K562 (cell line): ENCODE data around the gene RHBDF2. TPM values are rescaled to one million over a fixed set of nuclear protein-coding genes. Genes with fewer than 3 reads are reported as not detected.

Source experiments
- ARHGAP35 ChIP-seq: fragments of 450-650 bp; IDR thresholded peaks from 2 replicates; pipeline ENCODE4 v1.6.1; 2018; ENCODE audit not compliant: partially characterized antibody
- ASH1L ChIP-seq: fragments of 450-650 bp; IDR thresholded peaks from 2 replicates; pipeline ENCODE4 v1.6.1; 2018; ENCODE audit warnings: borderline replicate concordance, mild to moderate bottlenecking, low read depth; ENCODE audit not compliant: partially characterized antibody
- EHMT2 ChIP-seq: fragments of 450-650 bp; IDR thresholded peaks from 2 replicates; pipeline ENCODE4 v1.6.1; 2018; ENCODE audit warnings: antibody characterized with exemption
- GTF2E2 ChIP-seq: fragments of 200-800 bp; sonication (Bioruptor generic); IDR thresholded peaks from 2 replicates; pipeline ENCODE4 v1.6.1; 2016; ENCODE audit warnings: missing genetic modification characterization, missing compliant biosample characterization
- HDAC8 ChIP-seq: fragments of 450-650 bp; IDR thresholded peaks from 2 replicates; pipeline ENCODE4 v1.6.1; 2016; ENCODE audit warnings: mild to moderate bottlenecking, missing genetic modification characterization, moderate library complexity, missing compliant biosample characterization
- HNRNPL ChIP-seq: fragments of 200-400 bp; formaldehyde crosslinking; IDR thresholded peaks from 2 replicates; pipeline ENCODE4 v1.6.1; 2017; ENCODE audit warnings: low read depth, mild to moderate bottlenecking, low read length
- KDM4B ChIP-seq, 2 experiments: fragments of 450-650 bp in 1 of 2; sonication (generic) in 1 of 2; IDR thresholded peaks; 2 replicates each; pipeline ENCODE4 v1.6.1; 2016 to 2017; ENCODE audit warnings: borderline replicate concordance in 2 of 2, antibody characterized with exemption in 1 of 2, low read depth in 1 of 2, mild to moderate bottlenecking in 1 of 2
- MBD2 ChIP-seq: sonication (generic); IDR thresholded peaks from 2 replicates; pipeline ENCODE4 v1.6.1; 2016; ENCODE audit warnings: low read depth, borderline replicate concordance
- MXI1 ChIP-seq: IDR thresholded peaks from 2 replicates; pipeline ENCODE4 v1.6.1; 2011; ENCODE audit warnings: low read depth, mild to moderate bottlenecking, improper control_type of control experiment, low read length
- POLR2A ChIP-seq: fragments of 450-650 bp; conservative IDR thresholded peaks from 2 replicates; pipeline ENCODE4 v1.6.1; 2016
- U2AF1 ChIP-seq: fragments of 200-400 bp; formaldehyde crosslinking; optimal IDR thresholded peaks from 2 replicates; pipeline ENCODE3; 2017; ENCODE audit warnings: mild to moderate bottlenecking, low read depth, low read length, moderate library complexity
- ZNF717 ChIP-seq: fragments of 250-450 bp; sonication (Bioruptor Pico); IDR thresholded peaks from 2 replicates; pipeline ENCODE4 v1.5.0; 2021
- polyA plus RNA-seq, 8 experiments: library from polyadenylated mRNA; depleted of rRNA in 4 of 8; stranded (reverse) in 5 of 8; unstranded in 3 of 8; fragments of >200 nt; fragmentation: Nextera tagmentation in 2 of 8; fragmentation: Illumina TruSeq in 1 of 8; extraction: Ambion mirVana in 2 of 8; extraction: Trizol in 1 of 8; gene quantifications; 2 replicates each; pipeline versions ENCODE4 v1.2.1 to v1.2.3, GENCODE V29; 2011 to 2014; ENCODE audit warnings: inconsistent platforms in 1 of 8, missing spikeins in 1 of 8
- total RNA-seq, 7 experiments: library from RNA; depleted of rRNA in 6 of 7; stranded (reverse); fragments of >200 nt in 6 of 7; fragmentation: Illumina TruSeq in 2 of 7; extraction: Trizol in 2 of 7; gene quantifications; 2 replicates each; pipeline versions ENCODE4 v1.2.1 to v1.2.3, GENCODE V29; 2011 to 2021; ENCODE audit warnings: low replicate concordance in 1 of 7
- TF ChIP-seq, protein P1 (sequence below): fragments of 450-650 bp; IDR thresholded peaks from 2 replicates; pipeline ENCODE4 v1.6.1; 2016; ENCODE audit warnings: low read depth, mild to moderate bottlenecking, moderate library complexity
- TF ChIP-seq, protein P2 (sequence below), 2 experiments: fragments of 450-650 bp; conservative IDR thresholded peaks; 2 replicates each; pipeline ENCODE4 v1.6.1; 2017; ENCODE audit warnings: mild to moderate bottlenecking in 2 of 2, moderate library complexity in 2 of 2
- TF ChIP-seq, protein P3 (sequence below): fragments of 450-650 bp; IDR thresholded peaks from 2 replicates; pipeline ENCODE4 v1.6.1; 2016; ENCODE audit warnings: mild to moderate bottlenecking, moderate library complexity

The RHBDF2 gene
- total and polyA plus RNA-seq, 9 of the 15 experiments (the other 6 are each of a cell fraction or from before 2014, with no cell fraction given), result 0.04 to 2.8 (median 1.1) TPM

DNA sequence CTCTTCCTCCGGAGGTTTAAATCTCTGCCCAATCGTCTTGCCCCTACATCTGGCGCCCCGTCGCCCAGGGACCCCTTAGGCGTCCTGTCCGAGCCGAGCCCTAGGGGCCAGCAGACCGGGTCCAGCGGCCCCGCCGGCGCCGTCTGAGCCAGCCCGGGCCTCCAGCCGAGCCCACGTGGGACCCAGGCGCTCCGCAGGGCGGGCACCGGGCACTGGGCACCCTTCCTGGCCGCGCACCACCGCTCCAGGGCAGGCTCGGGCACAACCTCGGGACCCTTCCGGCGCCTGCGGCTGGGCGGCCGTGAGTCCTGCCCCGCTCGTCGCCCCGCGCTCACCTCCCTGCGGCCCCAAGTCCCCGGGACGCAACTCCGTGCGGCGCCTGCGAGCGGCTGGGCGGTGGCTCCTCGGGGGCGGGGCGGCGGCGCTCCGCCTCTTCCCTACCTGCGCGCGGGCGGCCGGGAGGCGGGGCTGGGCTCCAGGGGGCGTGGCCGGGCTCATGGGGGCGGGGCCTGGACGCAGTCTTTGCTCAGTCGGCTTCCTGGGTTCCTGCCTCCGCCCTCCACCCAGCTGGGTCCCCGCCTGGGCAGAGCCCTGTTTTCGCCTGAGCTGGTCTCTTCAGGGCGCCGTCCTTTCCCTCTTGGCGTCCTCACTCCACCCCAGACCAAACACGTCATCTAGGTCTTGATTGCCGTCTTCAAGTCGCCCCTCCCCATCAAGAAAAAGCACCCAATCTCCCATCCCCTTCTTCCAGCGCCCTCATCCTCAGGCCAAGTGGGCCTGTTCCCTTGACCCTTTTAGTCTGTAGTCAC, at the start of gene RHBDF2 (continued):
- no peak for TF ChIP-seq ASH1L
- TF ChIP-seq MXI1, result no peak
- TF ChIP-seq KDM4B (IDR thresholded peaks at IDR 0.05; ENCODE audit: borderline replicate concordance in 2 of 2, low read depth in 1 of 2), result no peak
- TF ChIP-seq HNRNPL, result peak; percentile 94
- no peak for TF ChIP-seq GTF2E2 (tag)
- no peak for TF ChIP-seq MBD2
- TF ChIP-seq ARHGAP35, result peak; percentile 16
- no peak for TF ChIP-seq U2AF1
- 0 out of 2 replicates have a peak, but pooled peaks have one; percentile 23 for TF ChIP-seq HDAC8 (tag)
- TF ChIP-seq, protein P1, sequence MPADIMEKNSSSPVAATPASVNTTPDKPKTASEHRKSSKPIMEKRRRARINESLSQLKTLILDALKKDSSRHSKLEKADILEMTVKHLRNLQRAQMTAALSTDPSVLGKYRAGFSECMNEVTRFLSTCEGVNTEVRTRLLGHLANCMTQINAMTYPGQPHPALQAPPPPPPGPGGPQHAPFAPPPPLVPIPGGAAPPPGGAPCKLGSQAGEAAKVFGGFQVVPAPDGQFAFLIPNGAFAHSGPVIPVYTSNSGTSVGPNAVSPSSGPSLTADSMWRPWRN, result no peak
- no peak for TF ChIP-seq EHMT2
- TF ChIP-seq, protein P2, sequence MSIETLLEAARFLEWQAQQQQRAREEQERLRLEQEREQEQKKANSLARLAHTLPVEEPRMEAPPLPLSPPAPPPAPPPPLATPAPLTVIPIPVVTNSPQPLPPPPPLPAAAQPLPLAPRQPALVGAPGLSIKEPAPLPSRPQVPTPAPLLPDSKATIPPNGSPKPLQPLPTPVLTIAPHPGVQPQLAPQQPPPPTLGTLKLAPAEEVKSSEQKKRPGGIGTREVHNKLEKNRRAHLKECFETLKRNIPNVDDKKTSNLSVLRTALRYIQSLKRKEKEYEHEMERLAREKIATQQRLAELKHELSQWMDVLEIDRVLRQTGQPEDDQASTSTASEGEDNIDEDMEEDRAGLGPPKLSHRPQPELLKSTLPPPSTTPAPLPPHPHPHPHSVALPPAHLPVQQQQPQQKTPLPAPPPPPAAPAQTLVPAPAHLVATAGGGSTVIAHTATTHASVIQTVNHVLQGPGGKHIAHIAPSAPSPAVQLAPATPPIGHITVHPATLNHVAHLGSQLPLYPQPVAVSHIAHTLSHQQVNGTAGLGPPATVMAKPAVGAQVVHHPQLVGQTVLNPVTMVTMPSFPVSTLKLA (conservative IDR thresholded peaks at IDR 0.05), result no peak; a peak in 1 of 4 replicates
- peak; percentile 56 for TF ChIP-seq POLR2A
- no peak for TF ChIP-seq ZNF717 (CRISPR knock-in tag)
- TF ChIP-seq, protein P3, sequence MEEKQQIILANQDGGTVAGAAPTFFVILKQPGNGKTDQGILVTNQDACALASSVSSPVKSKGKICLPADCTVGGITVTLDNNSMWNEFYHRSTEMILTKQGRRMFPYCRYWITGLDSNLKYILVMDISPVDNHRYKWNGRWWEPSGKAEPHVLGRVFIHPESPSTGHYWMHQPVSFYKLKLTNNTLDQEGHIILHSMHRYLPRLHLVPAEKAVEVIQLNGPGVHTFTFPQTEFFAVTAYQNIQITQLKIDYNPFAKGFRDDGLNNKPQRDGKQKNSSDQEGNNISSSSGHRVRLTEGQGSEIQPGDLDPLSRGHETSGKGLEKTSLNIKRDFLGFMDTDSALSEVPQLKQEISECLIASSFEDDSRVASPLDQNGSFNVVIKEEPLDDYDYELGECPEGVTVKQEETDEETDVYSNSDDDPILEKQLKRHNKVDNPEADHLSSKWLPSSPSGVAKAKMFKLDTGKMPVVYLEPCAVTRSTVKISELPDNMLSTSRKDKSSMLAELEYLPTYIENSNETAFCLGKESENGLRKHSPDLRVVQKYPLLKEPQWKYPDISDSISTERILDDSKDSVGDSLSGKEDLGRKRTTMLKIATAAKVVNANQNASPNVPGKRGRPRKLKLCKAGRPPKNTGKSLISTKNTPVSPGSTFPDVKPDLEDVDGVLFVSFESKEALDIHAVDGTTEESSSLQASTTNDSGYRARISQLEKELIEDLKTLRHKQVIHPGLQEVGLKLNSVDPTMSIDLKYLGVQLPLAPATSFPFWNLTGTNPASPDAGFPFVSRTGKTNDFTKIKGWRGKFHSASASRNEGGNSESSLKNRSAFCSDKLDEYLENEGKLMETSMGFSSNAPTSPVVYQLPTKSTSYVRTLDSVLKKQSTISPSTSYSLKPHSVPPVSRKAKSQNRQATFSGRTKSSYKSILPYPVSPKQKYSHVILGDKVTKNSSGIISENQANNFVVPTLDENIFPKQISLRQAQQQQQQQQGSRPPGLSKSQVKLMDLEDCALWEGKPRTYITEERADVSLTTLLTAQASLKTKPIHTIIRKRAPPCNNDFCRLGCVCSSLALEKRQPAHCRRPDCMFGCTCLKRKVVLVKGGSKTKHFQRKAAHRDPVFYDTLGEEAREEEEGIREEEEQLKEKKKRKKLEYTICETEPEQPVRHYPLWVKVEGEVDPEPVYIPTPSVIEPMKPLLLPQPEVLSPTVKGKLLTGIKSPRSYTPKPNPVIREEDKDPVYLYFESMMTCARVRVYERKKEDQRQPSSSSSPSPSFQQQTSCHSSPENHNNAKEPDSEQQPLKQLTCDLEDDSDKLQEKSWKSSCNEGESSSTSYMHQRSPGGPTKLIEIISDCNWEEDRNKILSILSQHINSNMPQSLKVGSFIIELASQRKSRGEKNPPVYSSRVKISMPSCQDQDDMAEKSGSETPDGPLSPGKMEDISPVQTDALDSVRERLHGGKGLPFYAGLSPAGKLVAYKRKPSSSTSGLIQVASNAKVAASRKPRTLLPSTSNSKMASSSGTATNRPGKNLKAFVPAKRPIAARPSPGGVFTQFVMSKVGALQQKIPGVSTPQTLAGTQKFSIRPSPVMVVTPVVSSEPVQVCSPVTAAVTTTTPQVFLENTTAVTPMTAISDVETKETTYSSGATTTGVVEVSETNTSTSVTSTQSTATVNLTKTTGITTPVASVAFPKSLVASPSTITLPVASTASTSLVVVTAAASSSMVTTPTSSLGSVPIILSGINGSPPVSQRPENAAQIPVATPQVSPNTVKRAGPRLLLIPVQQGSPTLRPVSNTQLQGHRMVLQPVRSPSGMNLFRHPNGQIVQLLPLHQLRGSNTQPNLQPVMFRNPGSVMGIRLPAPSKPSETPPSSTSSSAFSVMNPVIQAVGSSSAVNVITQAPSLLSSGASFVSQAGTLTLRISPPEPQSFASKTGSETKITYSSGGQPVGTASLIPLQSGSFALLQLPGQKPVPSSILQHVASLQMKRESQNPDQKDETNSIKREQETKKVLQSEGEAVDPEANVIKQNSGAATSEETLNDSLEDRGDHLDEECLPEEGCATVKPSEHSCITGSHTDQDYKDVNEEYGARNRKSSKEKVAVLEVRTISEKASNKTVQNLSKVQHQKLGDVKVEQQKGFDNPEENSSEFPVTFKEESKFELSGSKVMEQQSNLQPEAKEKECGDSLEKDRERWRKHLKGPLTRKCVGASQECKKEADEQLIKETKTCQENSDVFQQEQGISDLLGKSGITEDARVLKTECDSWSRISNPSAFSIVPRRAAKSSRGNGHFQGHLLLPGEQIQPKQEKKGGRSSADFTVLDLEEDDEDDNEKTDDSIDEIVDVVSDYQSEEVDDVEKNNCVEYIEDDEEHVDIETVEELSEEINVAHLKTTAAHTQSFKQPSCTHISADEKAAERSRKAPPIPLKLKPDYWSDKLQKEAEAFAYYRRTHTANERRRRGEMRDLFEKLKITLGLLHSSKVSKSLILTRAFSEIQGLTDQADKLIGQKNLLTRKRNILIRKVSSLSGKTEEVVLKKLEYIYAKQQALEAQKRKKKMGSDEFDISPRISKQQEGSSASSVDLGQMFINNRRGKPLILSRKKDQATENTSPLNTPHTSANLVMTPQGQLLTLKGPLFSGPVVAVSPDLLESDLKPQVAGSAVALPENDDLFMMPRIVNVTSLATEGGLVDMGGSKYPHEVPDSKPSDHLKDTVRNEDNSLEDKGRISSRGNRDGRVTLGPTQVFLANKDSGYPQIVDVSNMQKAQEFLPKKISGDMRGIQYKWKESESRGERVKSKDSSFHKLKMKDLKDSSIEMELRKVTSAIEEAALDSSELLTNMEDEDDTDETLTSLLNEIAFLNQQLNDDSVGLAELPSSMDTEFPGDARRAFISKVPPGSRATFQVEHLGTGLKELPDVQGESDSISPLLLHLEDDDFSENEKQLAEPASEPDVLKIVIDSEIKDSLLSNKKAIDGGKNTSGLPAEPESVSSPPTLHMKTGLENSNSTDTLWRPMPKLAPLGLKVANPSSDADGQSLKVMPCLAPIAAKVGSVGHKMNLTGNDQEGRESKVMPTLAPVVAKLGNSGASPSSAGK, result no peak
